ENCODE data around the gene PHF21B.

GRCh38 chr22:44928711-44929358 lies 81.0 kb downstream of the PHF21B start:
- TF ChIP-seq POLR2AphosphoS5 (IDR thresholded peaks at IDR 0.05; ENCODE audit: insufficient read depth, low read depth, low read length) (no peak), CTCF (IDR thresholded peaks at IDR 0.05; ENCODE audit: extremely low read depth in 1 of 2, insufficient read depth in 1 of 2, low read depth in 1 of 2, low read length in 2 of 2) (no peak)
